GM21529 (cell line): ENCODE data around the gene TMEM212.
"Not testable (repeated sequence)": the region's sequence is repeated elsewhere in the genome, so short reads cannot be mapped to it uniquely, and the experiment has no call there.

ENCODE experiments used
- ATAC-seq: cut with Tn5 transposase; IDR thresholded peaks from one replicate; pipeline ENCODE4 v1.9.1; 2021; ENCODE audit not compliant: unreplicated experiment

Gene TMEM212

GRCh38 chr3:171854649-171855305, 11.6 kb downstream of the TMEM212 start:
- ATAC-seq = no peak

GRCh38 chr3:171858770-171859169, 15.6 kb downstream of the TMEM212 start:
- ATAC-seq = not testable (repeated sequence)

- no peak for ATAC-seq
These were observed 17.8 kb downstream of the TMEM212 start for GRCh38 chr3:171860830-171861535.

- ATAC-seq = no peak
These were observed 19.2 kb downstream of the TMEM212 start for GRCh38 chr3:171862392-171862791.

- no peak for ATAC-seq
These were observed 19.9 kb downstream of the TMEM212 start for GRCh38 chr3:171862993-171863521.

- no peak for ATAC-seq
These were observed 20.8 kb downstream of the TMEM212 start for GRCh38 chr3:171863920-171864319.

- no peak for ATAC-seq
These were observed 22.2 kb downstream of the TMEM212 start for GRCh38 chr3:171865191-171865865.

- ATAC-seq = no peak
These were observed 24.8 kb downstream of the TMEM212 start for GRCh38 chr3:171867981-171868380.

- ATAC-seq = no peak
These were observed 28.5 kb downstream of the TMEM212 start for GRCh38 chr3:171871392-171872274.

GRCh38 chr3:171873580-171873979, 30.4 kb downstream of the TMEM212 start:
- no peak for ATAC-seq

GRCh38 chr3:171874251-171874681, 31.1 kb downstream of the TMEM212 start:
- no peak for ATAC-seq

- ATAC-seq = no peak
These were observed 31.7 kb downstream of the TMEM212 start for GRCh38 chr3:171874879-171875278.

GRCh38 chr3:171875923-171876412, 32.8 kb downstream of the TMEM212 start:
- ATAC-seq = no peak

GRCh38 chr3:171876680-171877147, 33.6 kb downstream of the TMEM212 start:
- no peak for ATAC-seq

- ATAC-seq = no peak
These were observed 35.5 kb downstream of the TMEM212 start for GRCh38 chr3:171878461-171879225.

- no peak for ATAC-seq
These were observed 36.3 kb downstream of the TMEM212 start for GRCh38 chr3:171879472-171879871.

GRCh38 chr3:171880101-171880870, 37.1 kb downstream of the TMEM212 start:
- ATAC-seq = no peak

- no peak for ATAC-seq
These were observed 38.1 kb downstream of the TMEM212 start for GRCh38 chr3:171881251-171881650.
